Gastrocnemius medialis (tissue), 4 donors: ENCODE results near the gene COMTD1. TPM values are rescaled to one million over a fixed set of nuclear protein-coding genes. Genes with fewer than 3 reads are reported as not detected.

Experiments used
- ATAC-seq, 2 donors: fragments of 150-250 bp; one replicate each; pipeline ENCODE4 v1.9.1; 2016
- DNase-seq, 2 donors: peaks; one replicate each; pipeline ENCODE4 v3.0.0-alpha.2; 2019
- H3K27ac ChIP-seq, 4 donors: fragments of 200-600 bp; sonication (generic); 1 replicate in 1 of 4; 2 replicates in 3 of 4; pipeline ENCODE4 v1.5.1; 2016 to 2018; ENCODE audit warnings: mild to moderate bottlenecking in 2 of 4, moderate library complexity in 1 of 4
- H3K27me3 ChIP-seq, 3 donors: fragments of 200-600 bp; sonication (generic) in 2 of 3; 1 replicate in 1 of 3; 2 replicates in 2 of 3; pipeline versions ENCODE4 v1.5.1 to v1.6.0; 2016 to 2019; ENCODE audit warnings: mild to moderate bottlenecking in 1 of 3, moderate library complexity in 1 of 3
- H3K36me3 ChIP-seq, 2 donors: fragments of 200-600 bp; sonication (generic) in 1 of 2; one replicate each; pipeline ENCODE4 v1.5.1; 2017 to 2018
- H3K4me1 ChIP-seq, 2 donors: fragments of 200-600 bp; sonication (generic) in 1 of 2; one replicate each; pipeline ENCODE4 v1.5.1; 2016 to 2017; ENCODE audit warnings: mild to moderate bottlenecking in 2 of 2
- H3K4me3 ChIP-seq, 4 donors: fragments of 200-600 bp; sonication (generic) in 3 of 4; 1 replicate in 1 of 4; 2 replicates in 3 of 4; pipeline ENCODE4 v1.5.1; 2016 to 2019; ENCODE audit warnings: mild to moderate bottlenecking in 2 of 4
- H3K9me3 ChIP-seq, 3 donors: fragments of 200-600 bp; sonication (generic) in 2 of 3; 1 replicate in 1 of 3; 2 replicates in 2 of 3; pipeline ENCODE4 v1.5.1; 2016 to 2019
- CTCF ChIP-seq, 5 experiments: fragments of 450-650 bp in 3 of 5; fragments of 200-600 bp in 2 of 5; sonication (generic) in 2 of 5; IDR thresholded peaks in 4 of 5; conservative IDR thresholded peaks in 1 of 5; 1 replicate in 4 of 5; 2 replicates in 1 of 5; pipeline ENCODE4 v1.5.1; 2016 to 2019; ENCODE audit warnings: antibody characterized with exemption in 5 of 5, mild to moderate bottlenecking in 3 of 5, moderate library complexity in 3 of 5
- POLR2A ChIP-seq, 2 donors: fragments of 450-650 bp; IDR thresholded peaks; one replicate each; pipeline ENCODE4 v1.6.1; 2017; ENCODE audit warnings: antibody characterized with exemption in 2 of 2, mild to moderate bottlenecking in 2 of 2, moderate library complexity in 2 of 2
- in situ Hi-C, 4 donors: fragments of 200-750 bp; cut with MboI; loops; one replicate each; pipeline versions ENCODE4 v1.15.0 to v1.8.0; 2017; ENCODE audit warnings: low sequenced_read_pairs in 4 of 4
- intact Hi-C: fragments of 100-400 bp; cut with DNase I; formaldehyde crosslinking; loops from one replicate; pipeline ENCODE4 v1.15.1; 2023; ENCODE audit warnings: low total_unique reads
- total RNA-seq, 4 donors: library from RNA; depleted of rRNA; stranded (reverse); fragments of >200 nt; gene quantifications; one replicate each; pipeline versions ENCODE4 v1.1.0 to v1.2.3, GENCODE V29; 2016

COMTD1 gene
- total RNA-seq, 4 donors from 2014 or later: 15.6 to 64.4 (median 34.9) TPM

DNA sequence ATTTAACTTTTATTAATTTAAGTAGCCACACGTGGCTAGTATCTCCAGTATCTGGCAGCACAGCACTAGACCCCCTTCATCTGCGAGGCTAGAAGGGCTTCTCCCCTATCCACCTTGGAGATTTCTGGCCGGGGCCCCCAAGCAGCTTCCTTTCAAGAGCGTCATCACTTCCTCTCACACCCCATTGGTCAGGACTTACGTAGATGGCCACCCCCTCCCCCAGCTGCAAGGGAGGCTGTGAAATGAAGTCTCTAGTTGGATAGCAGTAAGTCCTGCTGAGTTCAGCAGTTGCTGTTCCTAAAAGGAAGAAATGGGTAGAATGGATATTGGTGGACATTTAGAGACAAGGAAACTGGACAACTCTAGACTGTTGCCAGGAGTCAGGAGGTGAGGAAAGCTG lies 33.8 kb upstream of the COMTD1 start:
- no peak for DNase-seq
- Histone ChIP-seq H3K27me3 (no peaks in the 10 kb centered on the region), H3K27ac (no peak overlapping the region), H3K4me1 (no peaks in the 10 kb centered on the region), H3K9me3 (no peaks in the 10 kb centered on the region), H3K4me3 (no peak overlapping the region), H3K36me3 (no peaks in the 10 kb centered on the region)
- intact Hi-C loops (no loop called here), in situ Hi-C loops (no loop called here)
- ATAC-seq: no peak
- TF ChIP-seq CTCF (IDR thresholded peaks at IDR 0.05 in 4 of 5, conservative IDR thresholded peaks at IDR 0.05 in 1 of 5): no peak
- no peak for TF ChIP-seq POLR2A (IDR thresholded peaks at IDR 0.05)

DNA sequence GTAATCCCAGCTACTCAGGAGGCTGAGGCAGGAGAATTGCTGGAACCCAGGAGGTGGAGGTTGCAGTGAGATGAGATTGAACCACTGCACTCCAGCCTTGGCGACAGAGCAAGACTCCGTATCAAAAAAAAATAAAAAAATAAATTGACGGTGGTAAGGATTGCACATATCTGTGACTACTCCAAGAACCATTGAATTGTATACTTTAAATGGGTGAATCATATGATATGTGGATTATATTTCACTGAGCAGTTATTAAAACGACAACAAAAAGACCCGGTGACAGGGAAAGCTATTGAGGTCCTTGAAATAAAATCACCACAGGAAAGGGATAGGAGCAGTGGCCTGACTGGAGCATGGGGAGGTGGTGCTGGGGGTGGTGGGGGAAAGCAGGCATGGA lies 31.2 kb upstream of the COMTD1 start:
- ATAC-seq: no peak
- Histone ChIP-seq H3K27me3 (peaks cover 0 to 2% (median 0%) of the 10 kb centered on the region in 3 donors), H3K9me3 (no peaks in the 10 kb centered on the region), H3K36me3 (no peaks in the 10 kb centered on the region), H3K4me1 (no peaks in the 10 kb centered on the region), H3K27ac (no peak overlapping the region), H3K4me3 (no peak overlapping the region)
- no peak for TF ChIP-seq POLR2A (IDR thresholded peaks at IDR 0.05)
- DNase-seq: no peak
- intact Hi-C loops (no loop called here), in situ Hi-C loops (no loop called here)

DNA sequence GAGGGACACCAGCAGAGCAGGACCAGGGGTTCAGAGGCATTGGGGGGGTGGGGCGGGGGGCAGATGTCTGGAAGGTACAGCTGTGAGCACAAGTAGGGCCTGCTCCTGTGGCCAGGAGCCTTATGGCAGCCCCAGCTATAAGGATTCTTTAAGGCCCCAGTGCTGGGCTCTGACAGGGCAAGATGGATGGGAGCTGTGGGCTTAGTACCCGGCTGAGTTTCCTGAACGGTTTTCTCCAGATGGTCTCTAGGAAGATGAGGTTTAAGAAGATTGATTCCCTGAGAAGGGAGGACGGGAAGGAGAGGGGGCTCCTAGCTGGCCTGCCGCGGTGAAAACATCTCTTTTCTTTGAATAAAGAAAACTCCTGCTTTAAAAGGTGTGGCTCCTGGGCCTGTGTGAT lies 30.1 kb upstream of the COMTD1 start:
- intact Hi-C loops (no loop called here), in situ Hi-C loops (no loop called here)
- Histone ChIP-seq H3K27me3 (peaks cover 0 to 3% (median 0%) of the 10 kb centered on the region in 3 donors), H3K27ac (no peak overlapping the region), H3K9me3 (no peaks in the 10 kb centered on the region), H3K4me1 (no peaks in the 10 kb centered on the region), H3K36me3 (no peaks in the 10 kb centered on the region), H3K4me3 (no peak overlapping the region)
- DNase-seq (no peak), ATAC-seq (no peak)
- TF ChIP-seq CTCF (IDR thresholded peaks at IDR 0.05 in 4 of 5, conservative IDR thresholded peaks at IDR 0.05 in 1 of 5): no peak
- no peak for TF ChIP-seq POLR2A (IDR thresholded peaks at IDR 0.05)

DNA sequence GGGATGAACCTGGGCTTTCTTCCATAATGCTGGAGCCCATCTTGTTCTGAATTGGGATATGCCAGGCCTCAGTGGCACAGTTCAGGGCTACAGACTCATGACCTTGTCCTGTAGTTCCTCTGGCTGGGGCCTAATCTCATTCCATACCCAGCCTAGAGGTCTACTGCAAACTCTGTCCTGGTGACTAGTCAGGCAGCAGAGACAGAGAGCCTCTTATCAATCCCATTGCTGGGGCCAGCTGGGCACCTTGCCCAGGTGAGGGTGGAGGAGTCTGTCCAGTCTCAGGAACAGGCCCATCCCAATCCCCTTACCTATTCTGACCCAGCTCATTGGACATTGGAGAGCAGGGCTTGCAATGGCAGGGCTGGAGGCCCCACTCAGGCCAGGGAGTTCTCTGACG lies 28.0 kb upstream of the COMTD1 start:
- intact Hi-C loops: no loop called here
- Histone ChIP-seq H3K36me3 (no peaks in the 10 kb centered on the region), H3K27ac (no peak overlapping the region), H3K4me3 (no peak overlapping the region), H3K9me3 (no peaks in the 10 kb centered on the region), H3K4me1 (no peaks in the 10 kb centered on the region), H3K27me3 (peaks cover 0 to 3% (median 0%) of the 10 kb centered on the region in 3 donors)
- no peak for DNase-seq
- in situ Hi-C loops: no loop called here
- ATAC-seq: no peak
- TF ChIP-seq CTCF (IDR thresholded peaks at IDR 0.05 in 4 of 5, conservative IDR thresholded peaks at IDR 0.05 in 1 of 5): no peak
- TF ChIP-seq POLR2A (IDR thresholded peaks at IDR 0.05): no peak

DNA sequence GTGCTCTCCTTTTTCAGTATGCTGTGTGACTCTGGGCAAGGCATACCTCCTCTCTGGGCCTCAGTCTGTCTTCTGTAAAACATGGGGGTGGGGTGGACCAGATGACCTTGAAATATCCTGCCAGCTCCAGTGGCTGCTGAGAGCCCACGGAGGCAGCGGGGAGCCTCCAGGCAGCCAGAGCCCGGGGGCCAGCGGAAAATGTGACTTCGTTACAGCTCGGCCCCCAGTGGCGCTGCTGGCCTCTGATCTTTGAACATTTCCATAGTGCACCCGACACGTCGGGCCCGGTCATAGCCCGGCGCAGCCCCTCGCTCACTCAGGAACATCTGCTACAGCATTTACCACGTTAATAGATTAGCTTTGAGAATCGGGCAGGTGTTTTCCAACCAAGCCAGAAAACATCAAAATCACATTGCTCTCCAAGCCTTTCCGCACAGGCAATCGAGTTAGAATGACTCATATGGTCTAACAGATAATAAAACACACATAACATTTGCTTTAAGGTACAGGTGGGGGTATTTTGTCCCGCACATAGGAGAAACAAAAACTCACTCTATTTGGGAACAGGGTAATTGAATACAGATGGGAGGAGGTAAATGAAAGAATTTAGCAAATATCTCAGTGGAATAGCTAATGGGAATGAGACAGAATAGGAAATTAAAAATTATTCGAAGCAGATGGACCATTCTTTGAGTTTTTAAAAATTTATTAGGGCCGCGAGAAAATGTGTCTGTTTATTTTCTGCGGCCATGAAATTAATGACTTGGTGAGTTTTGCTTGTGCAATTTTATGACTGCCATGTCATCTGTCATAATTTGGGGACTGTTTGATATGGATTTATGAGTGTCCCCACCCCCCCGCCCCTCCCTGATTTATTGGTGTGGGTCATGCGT lies 26.3 kb upstream of the COMTD1 start:
- ATAC-seq: no peak

More for the DNA sequence above, 26.3 kb upstream of the COMTD1 start:
- in situ Hi-C loops (no loop called here), intact Hi-C loops (no loop called here)
- peaks cover 0 to 3% (median 0%) of the 10 kb centered on the region in 3 donors for H3K27me3 ChIP-seq
- H3K4me3 ChIP-seq: no peak overlapping the region
- no peak overlapping the region for H3K27ac ChIP-seq
- TF ChIP-seq POLR2A (IDR thresholded peaks at IDR 0.05) (no peak), CTCF (IDR thresholded peaks at IDR 0.05 in 4 of 5, conservative IDR thresholded peaks at IDR 0.05 in 1 of 5) (no peak)
- H3K9me3 ChIP-seq: no peaks in the 10 kb centered on the region
- no peak for DNase-seq
- H3K4me1 ChIP-seq: no peaks in the 10 kb centered on the region
- no peaks in the 10 kb centered on the region for H3K36me3 ChIP-seq
